K562 (cell line): ENCODE results near the gene PUM1. TPM values are rescaled to one million over a fixed set of nuclear protein-coding genes. Genes with fewer than 3 reads are reported as not detected.

Experiments used
- E2F4 ChIP-seq: sonication (generic); formaldehyde crosslinking; IDR thresholded peaks from 2 replicates; pipeline ENCODE4 v1.8.0; 2022; ENCODE audit warnings: mild to moderate bottlenecking, low read depth, missing genetic modification reagents
- E2F6 ChIP-seq, 2 experiments: IDR thresholded peaks; 2 replicates each; pipeline ENCODE4 v1.6.1; 2011; ENCODE audit warnings: borderline replicate concordance in 1 of 2, control low read depth in 1 of 2, low read depth in 1 of 2, low read length in 1 of 2, mild to moderate bottlenecking in 1 of 2, mixed read lengths in 1 of 2, moderate library complexity in 1 of 2; ENCODE audit not compliant: insufficient read depth in 1 of 2, insufficient read length in 1 of 2, poor library complexity in 1 of 2, severe bottlenecking in 1 of 2; ENCODE audit errors: extremely low read depth in 1 of 2
- ELF4 ChIP-seq: fragments of 450-650 bp; formaldehyde crosslinking; IDR thresholded peaks from 2 replicates; pipeline ENCODE4 v1.4.0; 2022; ENCODE audit warnings: missing genetic modification characterization
- GTF2A2 ChIP-seq: IDR thresholded peaks from 2 replicates; pipeline ENCODE4 v1.6.1; 2016; ENCODE audit warnings: mild to moderate bottlenecking, missing genetic modification characterization, missing compliant biosample characterization
- HDGF ChIP-seq: fragments of 450-650 bp; IDR thresholded peaks from 2 replicates; pipeline ENCODE4 v1.6.1; 2016
- HNRNPK ChIP-seq: fragments of 200-400 bp; formaldehyde crosslinking; IDR thresholded peaks from one replicate; pipeline ENCODE4 v1.6.1; 2018; ENCODE audit warnings: mild to moderate bottlenecking, low read depth, low read length; ENCODE audit not compliant: poor library complexity, severe bottlenecking
- NR1H2 ChIP-seq: sonication (generic); formaldehyde crosslinking; IDR thresholded peaks from 2 replicates; pipeline ENCODE4 v1.4.0; 2020; ENCODE audit warnings: mild to moderate bottlenecking, missing genetic modification reagents
- PBX2 ChIP-seq, 2 experiments: IDR thresholded peaks in 1 of 2; conservative IDR thresholded peaks in 1 of 2; 2 replicates each; pipeline ENCODE4 v1.6.1; 2016; ENCODE audit warnings: low read depth in 2 of 2, mild to moderate bottlenecking in 1 of 2, missing compliant biosample characterization in 1 of 2, missing genetic modification characterization in 1 of 2, moderate library complexity in 1 of 2
- PML ChIP-seq: IDR thresholded peaks from 2 replicates; pipeline ENCODE4 v1.6.1; 2012; ENCODE audit warnings: low read length, inconsistent platforms
- RNF219 ChIP-seq: fragments of 250-450 bp; sonication (Bioruptor Pico); IDR thresholded peaks from 2 replicates; pipeline ENCODE4 v1.5.0; 2022; ENCODE audit warnings: mild to moderate bottlenecking
- SLC30A9 ChIP-seq: fragments of 250-450 bp; sonication (Bioruptor Pico); IDR thresholded peaks from 2 replicates; pipeline ENCODE4 v1.8.0; 2022; ENCODE audit warnings: mild to moderate bottlenecking, moderate library complexity
- SMAD3 ChIP-seq: fragments of 450-650 bp; formaldehyde crosslinking; conservative IDR thresholded peaks from 2 replicates; pipeline ENCODE4 v1.4.0; 2020; ENCODE audit warnings: mild to moderate bottlenecking
- ZBTB1 ChIP-seq: sonication (generic); formaldehyde crosslinking; IDR thresholded peaks from 2 replicates; pipeline ENCODE4 v1.8.1; 2023; ENCODE audit warnings: missing genetic modification reagents, low read depth, mild to moderate bottlenecking, borderline replicate concordance
- ZFX ChIP-seq: sonication (generic); formaldehyde crosslinking; IDR thresholded peaks from 2 replicates; pipeline ENCODE4 v1.8.0; 2022; ENCODE audit warnings: mild to moderate bottlenecking, missing genetic modification reagents, moderate library complexity
- ZKSCAN1 ChIP-seq: fragments of 150-350 bp; IDR thresholded peaks from 2 replicates; pipeline ENCODE4 v1.6.1; 2016; ENCODE audit warnings: low read depth, low read length
- ZNF146 ChIP-seq: IDR thresholded peaks from one replicate; pipeline ENCODE4 v1.6.1; 2018; ENCODE audit warnings: missing compliant biosample characterization; ENCODE audit not compliant: unreplicated experiment
- ZNF3 ChIP-seq: fragments of 250-450 bp; sonication (Bioruptor Pico); IDR thresholded peaks from 2 replicates; pipeline ENCODE4 v1.5.0; 2021; ENCODE audit warnings: mild to moderate bottlenecking, moderate library complexity
- ZNF584 ChIP-seq: fragments of 200-800 bp; sonication (Bioruptor generic); IDR thresholded peaks from 2 replicates; pipeline ENCODE4 v1.6.1; 2016; ENCODE audit warnings: low read depth, mild to moderate bottlenecking, missing genetic modification characterization, missing compliant biosample characterization
- ZNF589 ChIP-seq: fragments of 200-800 bp; sonication (Bioruptor generic); IDR thresholded peaks from 2 replicates; pipeline ENCODE4 v1.6.1; 2016; ENCODE audit warnings: low read depth, missing genetic modification characterization, missing compliant biosample characterization
- ZNF764 ChIP-seq: fragments of 250-450 bp; sonication (Bioruptor Pico); IDR thresholded peaks from 2 replicates; pipeline ENCODE4 v1.4.0; 2020; ENCODE audit warnings: low read depth, mild to moderate bottlenecking, moderate library complexity
- polyA plus RNA-seq, 8 experiments: library from polyadenylated mRNA; depleted of rRNA in 4 of 8; stranded (reverse) in 5 of 8; unstranded in 3 of 8; fragments of >200 nt; fragmentation: Nextera tagmentation in 2 of 8; fragmentation: Illumina TruSeq in 1 of 8; extraction: Ambion mirVana in 2 of 8; extraction: Trizol in 1 of 8; gene quantifications; 2 replicates each; pipeline versions ENCODE4 v1.2.1 to v1.2.3, GENCODE V29; 2011 to 2014; ENCODE audit warnings: inconsistent platforms in 1 of 8, missing spikeins in 1 of 8
- total RNA-seq, 7 experiments: library from RNA; depleted of rRNA in 6 of 7; stranded (reverse); fragments of >200 nt in 6 of 7; fragmentation: Illumina TruSeq in 2 of 7; extraction: Trizol in 2 of 7; gene quantifications; 2 replicates each; pipeline versions ENCODE4 v1.2.1 to v1.2.3, GENCODE V29; 2011 to 2021; ENCODE audit warnings: low replicate concordance in 1 of 7

Gene PUM1
- total and polyA plus RNA-seq, 9 of the 15 experiments (the other 6 are each of a cell fraction or from before 2014, with no cell fraction given) = 37.7 to 104 (median 55.7) TPM

GRCh38 chr1:30899577-30900389 is 165.7 kb downstream of the PUM1 start (continued):
- no peak for TF ChIP-seq ZBTB1
- TF ChIP-seq ZNF3 (CRISPR knock-in tag) = no peak
- TF ChIP-seq SMAD3 (CRISPR knock-in tag) = no peak
- TF ChIP-seq SLC30A9 (CRISPR knock-in tag) = no peak
- TF ChIP-seq ZNF146 (CRISPR knock-in tag) = no peak
- 0 out of 2 replicates have a peak, but pooled peaks have one; percentile 22 for TF ChIP-seq ZNF584 (CRISPR knock-in tag)
- no peak for TF ChIP-seq ZKSCAN1
- TF ChIP-seq ZNF589 (CRISPR knock-in tag) = peak; percentile 61; the same call in 1 of the 2 replicates
- no peak for TF ChIP-seq GTF2A2 (tag)
- TF ChIP-seq HNRNPK = no peak
- TF ChIP-seq ELF4 (CRISPR knock-in tag) = no peak
- no peak for TF ChIP-seq E2F4
- TF ChIP-seq RNF219 (CRISPR knock-in tag) = no peak
- TF ChIP-seq NR1H2 (CRISPR knock-in tag) = no peak
- no peak for TF ChIP-seq HDGF
- TF ChIP-seq ZNF764 (CRISPR knock-in tag) = no peak
- no peak for TF ChIP-seq PML
- no peak for TF ChIP-seq E2F6 (IDR thresholded peaks at IDR 0.05; ENCODE audit: borderline replicate concordance in 1 of 2, extremely low read depth in 1 of 2, insufficient read depth in 1 of 2, insufficient read length in 1 of 2, low read depth in 1 of 2, low read length in 1 of 2, poor library complexity in 1 of 2, severe bottlenecking in 1 of 2)
- no peak for TF ChIP-seq ZFX
- no peak for TF ChIP-seq PBX2 (CRISPR knock-in tag; IDR thresholded peaks at IDR 0.05; ENCODE audit: low read depth)
- no peak for TF ChIP-seq PBX2 (tag; conservative IDR thresholded peaks at IDR 0.05; ENCODE audit: low read depth)
